ENCODE results near the gene PLEKHA1.

Gene PLEKHA1

DNA sequence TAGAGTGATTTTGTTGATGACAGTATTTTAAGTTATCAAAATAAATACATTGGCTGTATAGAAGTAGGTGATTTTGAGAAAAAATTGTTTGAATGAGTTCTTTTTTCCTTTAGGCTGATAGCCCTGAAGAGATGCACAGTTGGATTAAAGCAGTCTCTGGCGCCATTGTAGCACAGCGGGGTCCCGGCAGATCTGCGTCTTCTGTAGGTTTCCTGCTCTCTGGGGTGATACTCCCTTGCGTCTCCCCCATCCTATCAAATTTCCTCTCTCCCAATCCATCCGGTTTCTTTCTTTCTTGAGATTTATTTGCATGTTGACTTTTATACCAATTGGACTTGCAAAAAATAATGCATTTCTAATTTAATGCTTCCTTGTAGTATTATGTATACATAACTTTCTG is 52.3 kb downstream of the PLEKHA1 start:
- Histone ChIP-seq H3K27ac (no peak overlapping the region), H3K9me3 (ENCODE audit: severe bottlenecking) (no peaks in the 10 kb centered on the region), H3K27me3 (ENCODE audit: insufficient read depth, low read depth, severe bottlenecking) (no peaks in the 10 kb centered on the region), H3K36me3 (peaks cover 13% of the 10 kb centered on the region), H3K4me3 (ENCODE audit: low read depth, low read length) (no peak overlapping the region)
- no peak for DNase-seq
- TF ChIP-seq, protein P1, sequence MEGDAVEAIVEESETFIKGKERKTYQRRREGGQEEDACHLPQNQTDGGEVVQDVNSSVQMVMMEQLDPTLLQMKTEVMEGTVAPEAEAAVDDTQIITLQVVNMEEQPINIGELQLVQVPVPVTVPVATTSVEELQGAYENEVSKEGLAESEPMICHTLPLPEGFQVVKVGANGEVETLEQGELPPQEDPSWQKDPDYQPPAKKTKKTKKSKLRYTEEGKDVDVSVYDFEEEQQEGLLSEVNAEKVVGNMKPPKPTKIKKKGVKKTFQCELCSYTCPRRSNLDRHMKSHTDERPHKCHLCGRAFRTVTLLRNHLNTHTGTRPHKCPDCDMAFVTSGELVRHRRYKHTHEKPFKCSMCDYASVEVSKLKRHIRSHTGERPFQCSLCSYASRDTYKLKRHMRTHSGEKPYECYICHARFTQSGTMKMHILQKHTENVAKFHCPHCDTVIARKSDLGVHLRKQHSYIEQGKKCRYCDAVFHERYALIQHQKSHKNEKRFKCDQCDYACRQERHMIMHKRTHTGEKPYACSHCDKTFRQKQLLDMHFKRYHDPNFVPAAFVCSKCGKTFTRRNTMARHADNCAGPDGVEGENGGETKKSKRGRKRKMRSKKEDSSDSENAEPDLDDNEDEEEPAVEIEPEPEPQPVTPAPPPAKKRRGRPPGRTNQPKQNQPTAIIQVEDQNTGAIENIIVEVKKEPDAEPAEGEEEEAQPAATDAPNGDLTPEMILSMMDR (IDR thresholded peaks at IDR 0.05; ENCODE audit: low read depth, low read length): no peak

DNA sequence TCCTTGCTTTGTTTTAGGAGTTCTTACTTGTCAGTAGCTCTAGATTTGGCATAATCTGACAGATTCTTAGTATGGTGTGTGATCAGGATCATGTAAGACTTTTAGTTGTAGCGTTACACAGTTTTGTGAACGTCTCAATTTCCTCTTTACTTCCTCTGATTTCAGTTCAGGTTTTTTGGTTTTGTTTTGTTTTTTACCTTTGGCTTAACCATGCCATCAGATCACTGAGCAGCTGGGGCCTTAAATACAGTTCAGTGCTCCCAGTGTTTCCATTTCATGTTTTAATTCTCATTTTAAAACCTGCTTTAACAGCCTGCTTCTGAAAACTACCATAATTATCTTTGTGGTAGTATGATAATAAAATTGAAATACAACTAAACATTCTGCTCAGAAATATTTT is 52.8 kb downstream of the PLEKHA1 start:
- DNase-seq: no peak
- Histone ChIP-seq H3K4me3 (ENCODE audit: low read depth, low read length) (no peak overlapping the region), H3K9me3 (ENCODE audit: severe bottlenecking) (no peaks in the 10 kb centered on the region), H3K27me3 (ENCODE audit: insufficient read depth, low read depth, severe bottlenecking) (no peaks in the 10 kb centered on the region), H3K27ac (no peak overlapping the region), H3K36me3 (peaks cover 13% of the 10 kb centered on the region)
- TF ChIP-seq, protein P1 (IDR thresholded peaks at IDR 0.05; ENCODE audit: low read depth, low read length): no peak

DNA sequence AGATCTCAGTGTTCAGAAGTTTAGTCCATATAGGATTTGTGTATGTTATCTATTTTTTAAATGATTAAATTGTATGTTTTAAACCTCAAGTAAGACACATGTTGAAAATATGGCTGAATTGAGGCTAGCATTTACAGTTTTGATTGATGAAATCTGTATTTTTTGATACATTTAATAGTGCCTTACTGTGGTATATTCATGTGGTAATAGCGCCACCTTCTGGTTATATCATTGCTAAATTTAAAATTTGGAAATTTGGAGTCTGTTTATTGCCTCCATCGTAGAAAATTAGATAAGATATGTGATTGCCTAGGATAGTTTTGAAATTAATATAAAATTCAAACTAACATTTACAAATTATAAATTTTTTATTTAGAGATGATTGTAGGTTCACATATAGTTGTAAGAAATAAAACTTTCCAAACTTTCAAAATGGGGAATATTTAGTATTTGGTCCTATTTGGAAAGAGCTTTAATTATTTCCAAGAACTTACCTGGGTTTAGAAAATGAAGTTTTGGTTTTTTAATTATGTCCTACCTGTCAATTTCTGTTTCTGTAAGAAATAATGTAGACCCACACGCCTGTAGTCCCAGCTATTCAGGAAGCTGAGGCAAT is 60.8 kb downstream of the PLEKHA1 start:
- DNase-seq: no peak
- H3K27ac ChIP-seq: no peak overlapping the region
- H3K4me3 ChIP-seq (ENCODE audit: low read depth, low read length): no peak overlapping the region
- H3K36me3 ChIP-seq: no peaks in the 10 kb centered on the region
- TF ChIP-seq, protein P1 (IDR thresholded peaks at IDR 0.05; ENCODE audit: low read depth, low read length): no peak
- H3K9me3 ChIP-seq (ENCODE audit: severe bottlenecking): no peaks in the 10 kb centered on the region
- no peaks in the 10 kb centered on the region for H3K27me3 ChIP-seq (ENCODE audit: insufficient read depth, low read depth, severe bottlenecking)

DNA sequence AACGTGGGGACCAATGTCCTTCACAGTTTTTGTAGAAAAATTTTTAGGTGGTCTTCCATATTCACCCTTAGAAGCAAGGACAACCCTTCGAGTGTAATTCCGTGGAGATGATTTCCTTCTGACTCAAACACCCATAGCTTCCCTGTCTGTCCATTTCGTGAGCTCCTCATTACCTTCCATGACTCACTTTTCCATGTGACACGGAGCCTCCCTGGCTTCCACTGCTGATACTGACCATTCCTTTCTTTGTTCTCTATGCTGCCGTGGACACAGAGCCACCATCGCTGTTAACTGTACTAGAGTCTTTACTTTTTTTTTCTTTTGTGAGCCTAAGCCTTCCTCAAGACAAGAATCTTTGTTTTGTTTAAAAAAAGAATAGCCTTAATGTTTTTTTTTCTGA is 67.5 kb downstream of the PLEKHA1 start:
- TF ChIP-seq, protein P1 (IDR thresholded peaks at IDR 0.05; ENCODE audit: low read depth, low read length): no peak
- Histone ChIP-seq H3K9me3 (ENCODE audit: severe bottlenecking) (no peaks in the 10 kb centered on the region), H3K36me3 (no peaks in the 10 kb centered on the region), H3K4me3 (ENCODE audit: low read depth, low read length) (no peak overlapping the region), H3K27me3 (ENCODE audit: insufficient read depth, low read depth, severe bottlenecking) (no peaks in the 10 kb centered on the region), H3K27ac (no peak overlapping the region)
- DNase-seq: no peak

DNA sequence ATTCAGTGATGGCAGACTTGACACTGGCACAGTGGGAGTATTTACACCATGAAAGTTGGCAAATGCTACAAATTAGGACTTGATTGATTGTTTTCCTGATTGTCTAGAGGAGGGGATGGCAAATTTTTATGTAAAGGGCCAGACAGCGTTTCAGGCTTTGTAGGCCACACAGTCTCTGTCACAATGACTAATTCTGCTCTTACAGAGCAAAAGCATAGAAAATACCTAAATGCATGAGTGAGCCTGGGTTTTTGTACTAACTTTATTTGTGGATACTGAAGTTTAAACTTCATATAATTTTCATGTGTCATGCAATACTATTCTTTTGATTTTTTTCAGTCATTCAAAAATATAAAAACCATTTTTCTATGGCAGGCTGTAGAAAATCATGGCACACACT is 71.0 kb downstream of the PLEKHA1 start:
- no peak for DNase-seq
- H3K36me3 ChIP-seq: no peaks in the 10 kb centered on the region
- H3K4me3 ChIP-seq (ENCODE audit: low read depth, low read length): no peak overlapping the region
- H3K27me3 ChIP-seq (ENCODE audit: insufficient read depth, low read depth, severe bottlenecking): no peaks in the 10 kb centered on the region
- TF ChIP-seq, protein P1 (IDR thresholded peaks at IDR 0.05; ENCODE audit: low read depth, low read length): no peak
- no peaks in the 10 kb centered on the region for H3K9me3 ChIP-seq (ENCODE audit: severe bottlenecking)
- no peak overlapping the region for H3K27ac ChIP-seq

DNA sequence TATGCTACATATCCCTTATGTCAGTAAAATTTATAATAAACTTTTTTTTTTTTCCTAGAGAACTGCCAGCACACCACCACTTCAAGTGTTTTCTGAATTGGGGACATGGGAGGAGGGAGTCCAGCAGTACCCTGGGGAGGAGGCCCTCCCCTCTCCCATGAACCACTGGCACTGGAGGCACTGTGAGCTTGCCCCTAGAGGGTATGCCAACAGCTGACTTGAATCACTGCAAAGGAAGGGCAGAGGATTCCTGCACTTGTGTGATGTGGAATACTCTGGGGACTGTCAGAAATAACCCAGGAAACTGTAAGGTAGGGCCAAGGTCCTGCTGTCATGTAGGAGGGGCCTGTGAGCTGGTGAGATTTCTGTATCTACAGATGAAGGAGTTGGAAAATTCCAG is 71.4 kb downstream of the PLEKHA1 start:
- Histone ChIP-seq H3K36me3 (no peaks in the 10 kb centered on the region), H3K27me3 (ENCODE audit: insufficient read depth, low read depth, severe bottlenecking) (no peaks in the 10 kb centered on the region), H3K4me3 (ENCODE audit: low read depth, low read length) (no peak overlapping the region), H3K27ac (no peak overlapping the region), H3K9me3 (ENCODE audit: severe bottlenecking) (no peaks in the 10 kb centered on the region)
- DNase-seq: no peak
- TF ChIP-seq, protein P1 (IDR thresholded peaks at IDR 0.05; ENCODE audit: low read depth, low read length): no peak

Measured in WERI-Rb-1 (cell line).